ENCODE results near the gene LUZP2.

Gene LUZP2

DNA sequence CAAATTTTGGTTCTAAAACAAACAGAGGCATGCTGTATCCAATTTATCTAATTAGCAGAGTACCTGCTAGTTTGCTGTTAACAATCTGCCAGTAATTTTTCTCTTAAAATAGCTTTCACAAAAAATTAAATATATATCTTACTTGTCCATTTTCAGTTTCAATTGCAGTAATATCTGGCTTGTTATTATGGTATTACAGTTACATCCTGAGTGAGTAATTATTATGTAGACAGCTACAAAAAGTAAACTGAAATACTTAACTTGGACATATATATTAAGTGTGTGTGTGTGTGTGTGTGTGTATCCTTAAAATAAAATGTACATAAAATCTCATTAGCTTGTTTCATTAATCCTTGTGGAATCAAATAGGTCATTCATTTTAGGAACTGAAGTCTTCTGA lies 148.7 kb downstream of the LUZP2 start:
- no peak overlapping the region for H3K27ac ChIP-seq
- TF ChIP-seq CTCF (IDR thresholded peaks at IDR 0.05): no peak
- TF ChIP-seq ZFX (IDR thresholded peaks at IDR 0.05; ENCODE audit: borderline replicate concordance): no peak

DNA sequence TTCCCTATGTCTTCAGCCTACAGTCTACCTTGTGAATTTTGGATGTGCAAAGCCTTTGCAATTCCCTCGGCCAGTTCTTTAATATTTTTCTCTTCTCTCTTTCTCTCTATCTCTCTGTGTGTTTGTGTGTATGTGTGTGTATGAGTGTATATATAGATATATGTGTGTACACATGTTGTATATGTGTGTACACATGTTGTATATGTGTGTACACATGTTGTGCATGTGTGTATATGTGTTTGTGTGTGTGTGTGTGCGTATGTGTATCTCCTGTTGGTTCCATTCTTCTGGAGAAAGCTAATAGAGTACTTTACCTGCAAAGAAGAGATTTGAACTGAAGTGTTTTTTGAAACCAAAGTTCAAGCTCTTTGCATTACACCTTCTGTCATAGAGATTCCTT lies 155.0 kb downstream of the LUZP2 start:
- no peak overlapping the region for H3K27ac ChIP-seq
- TF ChIP-seq CTCF (IDR thresholded peaks at IDR 0.05): no peak
- no peak for TF ChIP-seq ZFX (IDR thresholded peaks at IDR 0.05; ENCODE audit: borderline replicate concordance)

GRCh38 chr11:24653901-24654300 lies 157.0 kb downstream of the LUZP2 start:
- TF ChIP-seq CTCF (IDR thresholded peaks at IDR 0.05) (no peak), ZFX (IDR thresholded peaks at IDR 0.05; ENCODE audit: borderline replicate concordance) (no peak)
- H3K27ac ChIP-seq: no peak overlapping the region

- H3K27ac ChIP-seq: no peak overlapping the region
- TF ChIP-seq CTCF (IDR thresholded peaks at IDR 0.05) (no peak), ZFX (IDR thresholded peaks at IDR 0.05; ENCODE audit: borderline replicate concordance) (no peak)
Observed at GRCh38 chr11:24661331-24661730, 164.5 kb downstream of the LUZP2 start.

DNA sequence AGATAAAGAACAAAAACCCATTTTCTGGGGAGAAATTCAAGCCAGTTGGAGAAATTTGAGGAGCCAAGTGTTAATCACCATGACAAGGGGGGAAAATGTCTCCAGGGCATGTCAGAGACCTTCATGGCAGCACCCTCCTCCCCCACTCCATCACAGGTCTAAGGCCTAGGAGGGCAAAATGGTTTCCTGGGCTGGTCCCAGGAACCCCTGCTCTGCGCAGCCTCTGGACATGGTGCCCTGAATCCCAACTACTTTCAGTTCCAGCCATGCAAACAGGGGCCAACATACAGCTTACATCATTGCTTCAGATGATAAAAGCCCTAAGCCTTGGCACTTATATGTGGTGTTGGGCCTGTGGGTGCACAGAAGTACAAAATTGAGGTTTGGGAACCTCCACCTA lies 167.5 kb downstream of the LUZP2 start:
- no peak overlapping the region for H3K27ac ChIP-seq
- TF ChIP-seq ZFX (IDR thresholded peaks at IDR 0.05; ENCODE audit: borderline replicate concordance): no peak
- no peak for TF ChIP-seq CTCF (IDR thresholded peaks at IDR 0.05)

GRCh38 chr11:24667353-24667968 lies 170.6 kb downstream of the LUZP2 start:
- H3K27ac ChIP-seq: no peak overlapping the region
- no peak for TF ChIP-seq CTCF (IDR thresholded peaks at IDR 0.05)
- no peak for TF ChIP-seq ZFX (IDR thresholded peaks at IDR 0.05; ENCODE audit: borderline replicate concordance)

- TF ChIP-seq ZFX (IDR thresholded peaks at IDR 0.05; ENCODE audit: borderline replicate concordance): no peak
- TF ChIP-seq CTCF (IDR thresholded peaks at IDR 0.05): no peak
- no peak overlapping the region for H3K27ac ChIP-seq
Observed at GRCh38 chr11:24678703-24679348, 182.0 kb downstream of the LUZP2 start.

Data from 22Rv1 (cell line).